Mesodermal cell (in vitro differentiated cells): ENCODE data around the gene RIMS3.
"Not testable (repeated sequence)": the region's sequence is repeated elsewhere in the genome, so short reads cannot be mapped to it uniquely, and the experiment has no call there.

ENCODE experiments used
- H3K27ac ChIP-seq: 2 replicates; pipeline ENCODE4 v1.7.0; 2013; ENCODE audit warnings: mild to moderate bottlenecking, low read depth, low read length, moderate library complexity; ENCODE audit not compliant: severe bottlenecking
- H3K36me3 ChIP-seq: 2 replicates; pipeline ENCODE4 v1.7.1; 2013; ENCODE audit warnings: mild to moderate bottlenecking, low read length, moderate library complexity; ENCODE audit not compliant: control insufficient read depth, insufficient read depth
- H3K4me1 ChIP-seq: one replicate; pipeline ENCODE4 v1.7.1; 2013; ENCODE audit warnings: mild to moderate bottlenecking, low read length; ENCODE audit not compliant: insufficient read depth, control insufficient read depth, poor library complexity, severe bottlenecking
- H3K4me3 ChIP-seq: 2 replicates; pipeline ENCODE4 v1.7.0; 2013; ENCODE audit warnings: low read length, control low read depth, mild to moderate bottlenecking; ENCODE audit not compliant: insufficient read depth, poor library complexity, severe bottlenecking; ENCODE audit errors: extremely low read depth
- H3K9me3 ChIP-seq: 2 replicates; pipeline ENCODE4 v1.7.1; 2013; ENCODE audit warnings: mild to moderate bottlenecking, low read length, moderate library complexity; ENCODE audit not compliant: control insufficient read depth
- WGBS, 2 experiments: methylation state at CpG; one replicate each; pipeline ENCODE4 v1.1.5; 2013; ENCODE audit warnings: missing lambda C conversion rate in 2 of 2; ENCODE audit not compliant: insufficient coverage in 2 of 2; 5-methylcytosine and 5-hydroxymethylcytosine counted together

The RIMS3 gene

DNA sequence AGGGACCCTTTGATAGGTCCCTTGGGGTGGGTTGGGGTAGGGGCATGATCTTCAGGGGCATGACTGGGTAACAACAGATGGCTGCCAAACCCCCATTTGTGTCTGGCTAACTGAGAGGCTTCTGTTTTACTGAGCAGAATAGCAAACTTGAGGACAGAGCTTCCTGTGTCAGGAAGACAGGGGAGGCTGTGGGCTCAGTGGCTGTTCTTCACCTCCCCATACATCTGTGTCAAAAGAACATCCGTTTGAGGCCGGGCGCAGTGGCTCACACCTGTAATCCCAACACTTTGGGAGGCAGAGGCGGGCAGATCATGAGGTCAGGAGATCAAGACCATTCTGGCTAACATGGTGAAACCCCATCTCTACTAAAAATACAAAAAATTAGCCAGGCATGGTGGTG, 35.9 kb downstream of the RIMS3 start:
- WGBS, 2 experiments: 83 to 100% methylated on average over 1 to 4 of the region's 4 CpGs
- H3K27ac ChIP-seq, H3K4me1 ChIP-seq, H3K4me3 ChIP-seq, H3K9me3 ChIP-seq, H3K36me3 ChIP-seq: not testable (repeated sequence)

GRCh38 chr1:40628903-40629292, 36.6 kb downstream of the RIMS3 start:
- Histone ChIP-seq H3K9me3 (no peaks in the 10 kb centered on the region), H3K36me3 (no peaks in the 10 kb centered on the region), H3K4me1 (no peaks in the 10 kb centered on the region), H3K4me3 (no peak overlapping the region), H3K27ac (no peak overlapping the region)
- 100% methylated on average over 1 of the region's 2 CpGs for WGBS, 2 experiments

- Histone ChIP-seq H3K27ac (no peak overlapping the region), H3K9me3 (no peaks in the 10 kb centered on the region), H3K4me1 (no peaks in the 10 kb centered on the region), H3K4me3 (no peak overlapping the region), H3K36me3 (no peaks in the 10 kb centered on the region)
- 80 to 90% methylated on average over 5 of the region's 9 CpGs for WGBS, 2 experiments
Measured at GRCh38 chr1:40627987-40628902, 37.2 kb downstream of the RIMS3 start.

DNA sequence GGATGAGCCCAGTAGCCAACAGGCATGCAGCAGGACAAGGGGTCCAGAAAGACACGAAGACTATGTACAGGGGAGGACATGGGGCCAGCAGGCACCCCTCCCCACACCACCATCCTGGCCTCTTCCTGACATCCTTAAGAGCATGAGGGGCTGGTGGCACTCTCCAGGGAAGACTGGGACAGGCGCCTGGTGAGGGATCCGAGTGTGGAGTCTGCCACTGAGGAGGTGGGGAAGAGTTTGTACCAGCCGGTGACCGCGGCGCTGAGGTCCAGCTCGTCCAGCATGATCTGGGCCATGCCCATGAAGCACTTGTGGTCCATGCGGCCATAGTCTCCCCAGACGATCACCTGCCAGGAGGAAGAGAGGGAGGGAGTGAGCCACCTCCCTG, 39.1 kb downstream of the RIMS3 start:
- Histone ChIP-seq H3K9me3 (no peaks in the 10 kb centered on the region), H3K4me3 (no peak overlapping the region), H3K36me3 (no peaks in the 10 kb centered on the region), H3K4me1 (no peaks in the 10 kb centered on the region), H3K27ac (no peak overlapping the region)
- 96 to 98% methylated on average over 6 to 7 of the region's 10 CpGs for WGBS, 2 experiments

DNA sequence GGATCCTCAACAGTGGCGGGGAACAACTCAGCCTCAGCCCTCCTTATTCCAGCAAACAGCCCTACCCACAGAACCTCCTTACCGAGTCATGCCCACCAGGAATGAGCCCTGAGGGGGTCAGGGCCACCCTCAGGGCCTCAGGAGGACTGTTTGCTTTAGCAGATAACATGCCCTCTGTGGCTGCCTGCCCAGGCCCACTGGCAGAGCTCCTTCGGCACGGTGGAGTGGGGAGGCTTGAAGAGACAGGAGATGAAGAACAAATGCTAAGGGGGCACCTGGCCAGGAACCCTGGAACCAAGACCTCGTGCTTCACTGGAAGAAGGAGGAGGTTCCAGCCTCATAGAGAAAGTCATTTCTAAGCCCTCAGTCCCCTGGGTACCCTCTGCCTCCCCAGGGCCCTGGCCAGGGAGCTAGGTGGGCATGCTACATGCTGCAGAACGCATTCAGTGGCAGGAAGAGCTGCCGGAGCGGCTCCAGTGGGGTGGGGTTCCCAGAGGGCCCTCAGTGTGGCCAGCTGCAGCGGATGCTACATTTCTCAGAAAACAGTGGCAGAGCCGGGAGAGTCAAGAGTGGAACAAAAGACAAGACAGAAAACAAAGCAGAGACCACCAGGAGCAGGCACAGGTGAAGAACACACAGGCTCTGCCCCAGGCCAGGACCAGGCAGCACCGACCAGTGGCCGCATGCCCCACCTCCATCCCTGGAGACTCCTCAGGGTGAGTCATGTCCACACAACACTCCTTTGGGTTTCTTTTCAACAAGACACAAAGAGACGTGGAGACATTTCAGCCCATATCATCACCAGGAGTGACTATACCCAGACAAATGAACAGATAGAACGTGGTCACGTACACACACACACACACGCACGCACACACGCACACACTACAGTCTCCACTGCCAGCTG, 39.8 kb downstream of the RIMS3 start:
- H3K9me3 ChIP-seq: no peaks in the 10 kb centered on the region
- WGBS, 2 experiments: 92 to 94% methylated on average over 15 to 16 of the region's 18 CpGs
- no peaks in the 10 kb centered on the region for H3K36me3 ChIP-seq

GRCh38 chr1:40625076-40625475, 40.4 kb downstream of the RIMS3 start:
- no peaks in the 10 kb centered on the region for H3K36me3 ChIP-seq
- H3K27ac ChIP-seq: no peak overlapping the region
- 65 to 80% methylated on average over 4 of the region's 4 CpGs for WGBS, 2 experiments
- H3K4me3 ChIP-seq: no peak overlapping the region
- no peaks in the 10 kb centered on the region for H3K4me1 ChIP-seq
- no peaks in the 10 kb centered on the region for H3K9me3 ChIP-seq

More for the DNA sequence above, 39.8 kb downstream of the RIMS3 start:
- Histone ChIP-seq H3K27ac (no peak overlapping the region), H3K4me3 (no peak overlapping the region), H3K4me1 (no peaks in the 10 kb centered on the region)

DNA sequence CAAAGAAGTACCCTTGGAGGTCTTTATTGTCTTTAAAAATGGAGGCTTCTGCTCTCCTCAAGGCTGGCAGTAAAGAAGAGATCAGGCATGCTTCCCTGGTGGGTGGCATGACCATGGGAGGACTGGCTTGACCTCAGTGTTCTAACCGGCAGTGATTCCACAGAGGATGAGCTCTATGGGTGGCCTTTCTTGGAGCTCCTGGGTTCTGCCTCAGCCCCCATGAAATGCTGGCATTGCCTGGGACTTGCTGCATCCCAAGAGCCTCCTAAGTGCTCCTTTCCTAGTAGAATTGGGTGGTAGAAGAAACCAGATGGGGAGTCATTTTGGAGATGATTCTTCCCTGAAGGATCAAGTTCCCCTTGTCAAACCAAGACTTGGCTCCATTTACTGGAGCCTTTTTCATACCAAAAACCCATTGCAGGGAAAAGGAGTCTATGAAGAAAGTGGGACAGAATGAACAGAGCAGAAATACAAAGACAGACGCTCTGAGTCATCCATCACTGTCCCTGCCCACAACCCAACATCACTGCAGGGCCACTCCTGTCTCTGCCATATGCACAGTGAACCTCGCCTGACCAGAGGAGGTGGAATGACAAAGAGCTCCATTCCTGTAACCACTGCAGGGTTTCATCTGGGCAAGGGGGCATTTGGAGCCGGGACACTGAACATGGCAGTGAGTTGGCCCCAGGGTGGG, 42.4 kb downstream of the RIMS3 start:
- Histone ChIP-seq H3K36me3 (no peaks in the 10 kb centered on the region), H3K27ac (no peak overlapping the region), H3K4me1 (no peaks in the 10 kb centered on the region), H3K4me3 (no peak overlapping the region), H3K9me3 (no peaks in the 10 kb centered on the region)
- 69 to 82% methylated on average over 2 of the region's 4 CpGs for WGBS, 2 experiments

- Histone ChIP-seq H3K9me3 (no peaks in the 10 kb centered on the region), H3K36me3 (no peaks in the 10 kb centered on the region)
- WGBS, 2 experiments: 70 to 85% methylated on average over 3 of the region's 6 CpGs
Measured at GRCh38 chr1:40621821-40622450, 43.5 kb downstream of the RIMS3 start.

GRCh38 chr1:40620586-40621210, 44.8 kb downstream of the RIMS3 start:
- Histone ChIP-seq H3K36me3 (no peaks in the 10 kb centered on the region), H3K27ac (no peak overlapping the region), H3K4me3 (no peak overlapping the region), H3K9me3 (no peaks in the 10 kb centered on the region), H3K4me1 (no peaks in the 10 kb centered on the region)
- 86 to 100% methylated on average over 2 to 3 of the region's 3 CpGs for WGBS, 2 experiments

More at GRCh38 chr1:40621821-40622450, 43.5 kb downstream of the RIMS3 start:
- H3K4me3 ChIP-seq: no peak overlapping the region
- H3K27ac ChIP-seq: no peak overlapping the region
- H3K4me1 ChIP-seq: no peaks in the 10 kb centered on the region

DNA sequence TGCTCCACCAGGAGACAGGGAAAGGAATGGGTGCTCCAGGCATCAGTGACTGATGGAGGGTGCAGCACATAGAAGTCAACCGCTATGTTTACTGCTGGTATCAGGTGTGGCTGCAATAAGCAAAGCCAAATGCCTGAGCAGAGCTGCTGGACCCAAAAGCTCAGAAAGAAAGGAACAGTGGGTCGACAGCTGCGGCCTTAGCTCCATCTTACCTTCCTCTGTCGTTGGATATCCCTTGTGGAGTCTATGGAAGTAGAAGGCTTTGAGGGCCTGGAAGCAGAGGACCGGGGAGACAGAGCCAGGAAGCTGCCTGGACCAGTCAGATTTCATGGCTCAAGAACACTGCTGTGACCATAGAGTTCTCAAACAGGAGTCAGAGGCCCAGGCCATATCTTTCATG, 45.3 kb downstream of the RIMS3 start:
- 73 to 100% methylated on average over 2 to 4 of the region's 5 CpGs for WGBS, 2 experiments
- no peaks in the 10 kb centered on the region for H3K4me1 ChIP-seq
- no peaks in the 10 kb centered on the region for H3K9me3 ChIP-seq
- H3K27ac ChIP-seq: no peak overlapping the region
- no peaks in the 10 kb centered on the region for H3K36me3 ChIP-seq
- no peak overlapping the region for H3K4me3 ChIP-seq
